Activated CD4-positive, alpha-beta memory T cell treated with anti-CD3 and anti-CD28 coated beads, Interleukin-2, amount 10 ng/mL, durations not matched to agents 7 days and 5 days (primary cell): ENCODE measurements around the gene TMEM182. TPM values are rescaled to one million over a fixed set of nuclear protein-coding genes. Genes with fewer than 3 reads are reported as not detected.
A peak's percentile ranks its signal among the peaks of the same experiment; 100 is the strongest.

Source experiments
- CTCF ChIA-PET: fragments of 350-600 bp; sonication (Branson Sonifier 250); formaldehyde crosslinking; loops from one replicate; lab custom pipeline; 2021; ENCODE audit warnings: antibody characterized with exemption, inconsistent platforms; lab: Charles Lee
- POLR2A ChIA-PET: fragments of 350-600 bp; sonication (Branson Sonifier 250); formaldehyde crosslinking; loops from one replicate; lab custom pipeline; 2021; ENCODE audit warnings: antibody characterized with exemption; lab: Charles Lee
- DNase-seq: peaks from one replicate; pipeline ENCODE4 v3.0.0-alpha.2; 2020
- H3K27ac Mint-ChIP-seq: one replicate; pipeline ENCODE4 v1.8.0; 2021; ENCODE audit warnings: mild to moderate bottlenecking, mixed read lengths
- H3K27me3 Mint-ChIP-seq: one replicate; pipeline ENCODE4 v1.8.0; 2021; ENCODE audit warnings: mixed read lengths
- H3K36me3 Mint-ChIP-seq: one replicate; pipeline ENCODE4 v1.8.0; 2021; ENCODE audit warnings: low read depth, mixed read lengths
- H3K4me1 Mint-ChIP-seq: one replicate; pipeline ENCODE4 v1.8.0; 2021; ENCODE audit warnings: mixed read lengths
- H3K4me3 Mint-ChIP-seq: one replicate; pipeline ENCODE4 v1.8.0; 2021; ENCODE audit warnings: mild to moderate bottlenecking, mixed read lengths
- H3K9me3 Mint-ChIP-seq: one replicate; pipeline ENCODE4 v1.8.0; 2021; ENCODE audit warnings: mixed read lengths
- total RNA-seq, 2 experiments: library from RNA; stranded (reverse); gene quantifications; one replicate each; pipeline ENCODE4 v1.2.3, GENCODE V29; 2021

Gene TMEM182
- total RNA-seq, 2 experiments from 2014 or later = 2.2 to 3.2 TPM

DNA sequence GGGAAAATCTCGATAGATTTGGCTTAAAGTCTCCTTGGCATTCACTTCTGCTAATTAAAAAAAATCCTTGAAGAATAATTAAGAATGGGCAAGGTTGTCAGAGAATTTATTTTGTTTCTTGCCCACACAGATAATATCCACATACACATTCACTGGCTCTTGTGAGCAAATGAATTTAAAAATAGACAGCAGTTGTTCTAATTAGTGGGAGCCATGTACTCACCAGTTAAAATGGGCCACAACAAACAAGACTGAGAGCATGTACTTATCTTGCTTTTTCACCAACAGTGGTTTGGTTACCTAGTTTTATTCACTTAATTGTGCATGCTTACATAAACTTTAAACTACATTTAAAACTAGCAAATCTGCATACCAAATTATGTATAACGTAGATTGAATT lies 53.5 kb downstream of the TMEM182 start:
- POLR2A ChIA-PET = no interaction called here

DNA sequence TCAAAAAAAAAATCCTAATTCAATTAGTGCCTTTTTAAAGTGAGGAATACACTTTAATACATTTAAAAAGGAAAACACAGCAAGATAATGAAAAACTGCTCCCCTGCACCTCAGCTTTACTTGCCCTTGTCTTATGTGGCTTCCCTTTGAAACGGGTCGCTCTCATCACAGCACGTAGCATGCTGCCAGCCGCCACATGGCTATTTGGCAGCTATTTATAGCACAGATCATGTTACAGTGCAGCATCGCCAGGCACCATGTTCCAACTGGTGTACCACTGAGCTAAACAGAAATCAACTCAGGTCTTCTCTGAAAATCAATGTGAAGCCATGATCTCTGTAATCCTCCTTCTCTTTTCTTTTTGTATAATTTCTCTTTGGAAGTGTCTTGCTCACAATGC lies 65.1 kb downstream of the TMEM182 start:
- ChIA-PET CTCF (no interaction called here), POLR2A (no interaction called here)
- H3K27me3 Mint-ChIP-seq = peaks cover 2% of the 10 kb centered on the region
- no peaks in the 10 kb centered on the region for H3K36me3 Mint-ChIP-seq
- H3K4me1 Mint-ChIP-seq = no peaks in the 10 kb centered on the region
- no peak overlapping the region for H3K27ac Mint-ChIP-seq
- no peak for DNase-seq
- H3K4me3 Mint-ChIP-seq = no peak overlapping the region
- H3K9me3 Mint-ChIP-seq = no peaks in the 10 kb centered on the region

More for the DNA sequence above, 53.5 kb downstream of the TMEM182 start:
- no peaks in the 10 kb centered on the region for H3K9me3 Mint-ChIP-seq
- H3K4me1 Mint-ChIP-seq = no peaks in the 10 kb centered on the region
- DNase-seq = no peak
- H3K27ac Mint-ChIP-seq = no peak overlapping the region
- CTCF ChIA-PET = interaction anchor here (0.7 kb wide), 1 partner anchor 9 kb away, joined by 3 read pairs; no protein-coding TSS in a partner anchor
- no peaks in the 10 kb centered on the region for H3K36me3 Mint-ChIP-seq
- H3K27me3 Mint-ChIP-seq = no peaks in the 10 kb centered on the region
- no peak overlapping the region for H3K4me3 Mint-ChIP-seq

DNA sequence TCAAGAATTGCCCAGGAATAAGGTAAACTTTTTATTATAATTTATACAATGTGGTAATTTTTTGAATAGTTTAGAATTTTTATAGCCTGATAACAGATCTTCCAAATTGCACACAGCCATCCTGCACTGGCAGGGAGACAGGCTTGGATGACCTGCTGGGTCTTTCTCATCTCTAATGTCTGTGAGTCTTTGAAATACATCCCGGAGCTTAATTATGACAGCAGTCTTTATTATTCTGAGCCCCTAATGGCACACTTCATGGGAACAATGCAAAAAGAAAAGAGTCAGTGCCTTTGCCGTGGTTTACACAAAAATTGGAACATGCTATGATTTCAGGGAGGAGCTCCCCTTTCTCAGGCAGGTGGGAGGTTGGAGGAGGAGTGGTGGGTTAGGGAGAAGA lies 71.0 kb downstream of the TMEM182 start:
- Mint-ChIP-seq H3K36me3 (no peaks in the 10 kb centered on the region), H3K4me3 (no peak overlapping the region), H3K27ac (no peak overlapping the region), H3K9me3 (no peaks in the 10 kb centered on the region), H3K27me3 (no peaks in the 10 kb centered on the region), H3K4me1 (no peaks in the 10 kb centered on the region)
- POLR2A ChIA-PET = no interaction called here
- CTCF ChIA-PET = no interaction called here
- DNase-seq = no peak

DNA sequence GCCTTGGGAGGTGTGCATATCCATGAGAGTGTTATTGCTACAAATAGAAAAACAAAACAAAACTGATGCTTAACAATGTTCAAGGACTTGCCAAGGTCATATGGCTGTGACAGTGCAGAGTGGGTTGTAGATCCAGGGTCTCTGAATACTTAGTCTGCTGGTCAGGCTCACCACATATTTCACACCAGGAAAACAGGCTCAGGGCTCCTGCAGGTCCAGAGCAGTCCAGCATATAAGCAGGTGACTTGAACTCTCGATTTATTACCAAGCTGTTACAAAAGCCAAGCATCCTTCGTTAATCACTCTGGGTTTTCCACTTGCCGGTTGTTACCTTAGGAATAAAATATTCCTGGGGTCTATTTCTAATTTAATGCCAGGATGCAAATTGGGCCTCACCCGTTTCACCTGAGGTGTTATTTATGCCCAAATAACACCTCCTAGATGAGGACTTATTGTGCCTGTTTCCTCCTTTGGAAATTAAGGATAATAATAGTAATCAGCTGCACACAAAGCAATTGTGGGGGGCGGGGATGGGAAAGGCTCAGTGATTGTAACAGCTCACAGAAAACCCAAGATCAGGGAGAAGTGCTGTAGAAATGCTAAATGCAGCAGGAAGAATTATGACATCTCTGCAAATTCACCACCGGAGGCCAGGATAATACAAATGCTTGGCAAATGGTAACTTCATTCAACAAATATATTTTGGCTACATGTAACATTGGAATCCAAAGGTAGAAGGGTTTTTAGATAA lies 72.9 kb downstream of the TMEM182 start:
- Mint-ChIP-seq H3K4me1 (no peaks in the 10 kb centered on the region), H3K4me3 (no peak overlapping the region), H3K27me3 (no peaks in the 10 kb centered on the region), H3K36me3 (no peaks in the 10 kb centered on the region), H3K9me3 (no peaks in the 10 kb centered on the region), H3K27ac (no peak overlapping the region)
- ChIA-PET POLR2A (no interaction called here), CTCF (no interaction called here)
- no peak for DNase-seq

DNA sequence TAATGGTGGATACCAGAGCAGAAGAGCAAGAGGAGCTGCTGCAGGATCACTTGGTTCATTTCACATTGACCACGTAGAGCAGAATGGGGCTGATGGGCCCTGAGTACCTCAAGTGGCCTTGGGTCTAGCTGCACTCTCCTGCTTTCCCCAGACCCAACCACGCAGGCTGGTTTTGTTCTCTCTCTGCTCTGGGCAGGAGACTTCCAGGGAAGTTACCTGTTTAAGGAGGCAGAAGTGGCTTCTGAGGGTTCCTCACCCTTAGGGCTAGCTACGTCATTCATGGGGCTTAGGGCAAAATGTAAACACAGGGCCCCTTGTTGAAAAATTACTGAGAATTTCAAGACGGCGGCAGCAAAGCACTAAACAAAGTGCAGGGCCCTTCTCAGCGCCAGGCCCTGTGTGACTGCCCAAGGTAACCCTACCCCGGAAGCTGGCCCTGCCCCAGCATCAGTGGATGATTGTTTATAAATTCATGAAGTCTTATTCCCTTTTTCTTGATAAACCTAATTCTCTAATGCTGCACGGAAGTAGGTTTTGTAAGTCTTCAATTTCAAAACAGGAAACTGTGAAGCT lies 75.9 kb downstream of the TMEM182 start:
- Mint-ChIP-seq H3K27ac (no peak overlapping the region), H3K36me3 (no peaks in the 10 kb centered on the region), H3K4me3 (no peak overlapping the region), H3K9me3 (no peaks in the 10 kb centered on the region), H3K27me3 (no peaks in the 10 kb centered on the region), H3K4me1 (no peaks in the 10 kb centered on the region)
- ChIA-PET CTCF (interaction anchor here (1.0 kb wide), 1 partner anchor 84 kb away, joined by 3 read pairs; no protein-coding TSS in a partner anchor), POLR2A (no interaction called here)
- no peak for DNase-seq

DNA sequence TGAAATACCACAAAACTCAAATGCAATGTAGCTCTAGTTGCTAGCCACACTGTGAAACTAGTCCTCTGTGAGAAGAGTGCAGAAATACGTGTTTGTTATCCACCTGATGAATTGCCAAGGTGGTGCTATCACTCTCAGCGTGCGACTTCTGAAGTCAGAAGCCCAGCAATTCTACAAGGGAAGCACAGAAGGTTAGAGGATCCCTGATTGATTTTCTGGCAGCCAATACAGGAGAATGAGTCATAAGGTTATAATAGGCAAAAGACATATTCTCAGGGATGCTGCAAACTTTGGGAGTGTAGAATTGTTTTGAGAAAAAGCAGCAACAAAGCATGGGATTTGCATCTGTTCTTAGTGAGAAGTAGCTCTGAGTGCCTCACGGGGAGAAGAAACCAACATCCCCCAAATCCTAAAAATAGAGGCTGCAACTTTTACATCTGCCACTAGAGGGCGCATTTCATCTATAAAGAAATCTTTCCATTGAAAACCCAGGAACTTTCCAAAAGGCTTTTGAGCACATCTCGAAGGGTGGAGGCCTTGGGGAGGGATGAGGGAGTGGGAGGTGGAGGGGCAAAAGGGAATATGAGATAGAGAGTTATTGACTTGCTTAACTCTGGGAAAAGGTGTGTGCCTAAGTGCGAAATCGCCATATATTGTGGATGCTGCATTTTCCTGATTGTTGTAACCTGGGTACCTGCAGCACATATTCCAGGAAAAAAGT lies 78.0 kb downstream of the TMEM182 start:
- CTCF ChIA-PET = interaction anchor here (0.7 to 1.3 kb wide), 4 partner anchors 9 to 127 kb away, joined by 3 to 4 read pairs (median 4); no protein-coding TSS in a partner anchor
- no peak overlapping the region for H3K27ac Mint-ChIP-seq
- H3K4me1 Mint-ChIP-seq = no peaks in the 10 kb centered on the region
- H3K27me3 Mint-ChIP-seq = no peaks in the 10 kb centered on the region
- no peaks in the 10 kb centered on the region for H3K36me3 Mint-ChIP-seq
- POLR2A ChIA-PET = no interaction called here
- no peak for DNase-seq
- H3K9me3 Mint-ChIP-seq = no peaks in the 10 kb centered on the region
- H3K4me3 Mint-ChIP-seq = no peak overlapping the region

DNA sequence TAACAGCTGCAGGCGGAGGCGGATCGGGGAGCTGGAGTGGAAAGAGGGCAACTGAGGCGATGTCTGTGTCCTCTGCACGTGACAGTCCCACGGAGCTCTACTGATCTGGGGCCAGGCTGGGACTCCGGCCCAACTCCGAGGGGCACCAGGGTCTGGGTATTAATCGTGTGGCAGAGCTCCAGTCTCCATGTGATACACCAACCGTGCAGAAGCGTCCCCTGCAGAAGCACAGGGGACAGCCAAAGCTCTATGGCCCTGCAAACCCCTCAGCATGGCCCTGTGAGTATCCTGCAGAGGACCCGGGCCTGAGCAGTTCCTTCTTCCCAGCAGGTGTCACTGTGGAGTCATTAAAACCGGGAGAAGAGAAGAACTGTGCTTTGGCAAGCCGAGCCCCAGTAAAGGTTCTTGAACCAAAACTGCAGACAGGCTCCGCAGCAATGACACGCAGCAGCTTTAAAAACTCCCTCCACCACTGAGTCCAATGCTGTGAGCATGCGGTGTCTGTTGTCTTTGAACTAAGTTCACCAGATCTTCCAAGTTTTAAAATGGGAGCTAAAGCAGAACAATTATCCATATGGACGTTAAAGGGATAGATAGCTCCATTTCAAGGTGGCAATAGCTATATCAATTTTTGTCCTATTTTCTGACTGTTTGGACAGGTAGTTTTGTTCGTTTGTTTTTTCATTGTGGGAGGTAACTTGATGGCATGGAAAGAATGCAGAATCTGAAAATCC lies 79.4 kb downstream of the TMEM182 start:
- ChIA-PET CTCF (interaction anchor here (0.8 to 1.3 kb wide), 3 partner anchors 9 to 88 kb away, joined by 3 to 5 read pairs (median 4); no protein-coding TSS in a partner anchor), POLR2A (no interaction called here)
- DNase-seq = peak; percentile 25
- H3K9me3 Mint-ChIP-seq = no peaks in the 10 kb centered on the region
- H3K27me3 Mint-ChIP-seq = no peaks in the 10 kb centered on the region
- no peaks in the 10 kb centered on the region for H3K4me1 Mint-ChIP-seq
- no peak overlapping the region for H3K4me3 Mint-ChIP-seq
- no peak overlapping the region for H3K27ac Mint-ChIP-seq
- no peaks in the 10 kb centered on the region for H3K36me3 Mint-ChIP-seq

DNA sequence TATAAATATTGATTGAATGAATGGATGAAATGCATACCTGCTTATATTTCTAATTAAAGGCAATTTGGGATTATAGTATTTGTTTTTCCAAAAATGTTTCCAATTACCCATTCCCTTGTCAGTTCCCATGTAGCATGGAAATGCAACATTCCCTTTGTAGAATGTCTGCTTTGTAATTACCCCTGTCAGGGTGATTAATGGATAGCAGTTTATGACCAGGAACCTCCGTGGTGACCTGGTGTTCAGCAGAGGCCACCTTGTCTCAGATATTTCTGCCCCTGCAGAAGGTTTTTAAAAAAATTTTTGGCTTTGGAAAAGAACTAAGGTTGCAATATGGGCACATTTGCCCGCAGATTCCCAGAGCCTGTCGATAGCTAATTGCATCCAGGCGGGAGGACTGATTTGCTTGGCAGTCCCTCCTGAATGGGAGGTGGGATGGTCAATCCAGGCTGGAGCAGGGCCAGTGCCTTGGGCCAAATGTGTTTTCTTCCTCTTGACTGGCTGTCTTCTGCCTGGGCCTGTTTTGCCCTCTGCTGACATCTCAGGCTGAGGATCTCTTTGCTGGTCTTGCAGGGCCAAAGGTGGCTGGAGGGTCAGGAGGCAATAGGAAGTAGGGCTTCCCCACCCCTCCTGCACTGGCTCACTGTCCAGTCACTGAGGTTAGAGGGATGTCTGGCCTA lies 82.1 kb downstream of the TMEM182 start:
- Mint-ChIP-seq H3K4me1 (no peaks in the 10 kb centered on the region), H3K9me3 (no peaks in the 10 kb centered on the region), H3K27ac (no peak overlapping the region), H3K27me3 (peaks cover 2% of the 10 kb centered on the region), H3K36me3 (no peaks in the 10 kb centered on the region), H3K4me3 (no peak overlapping the region)
- ChIA-PET CTCF (no interaction called here), POLR2A (no interaction called here)
- no peak for DNase-seq

DNA sequence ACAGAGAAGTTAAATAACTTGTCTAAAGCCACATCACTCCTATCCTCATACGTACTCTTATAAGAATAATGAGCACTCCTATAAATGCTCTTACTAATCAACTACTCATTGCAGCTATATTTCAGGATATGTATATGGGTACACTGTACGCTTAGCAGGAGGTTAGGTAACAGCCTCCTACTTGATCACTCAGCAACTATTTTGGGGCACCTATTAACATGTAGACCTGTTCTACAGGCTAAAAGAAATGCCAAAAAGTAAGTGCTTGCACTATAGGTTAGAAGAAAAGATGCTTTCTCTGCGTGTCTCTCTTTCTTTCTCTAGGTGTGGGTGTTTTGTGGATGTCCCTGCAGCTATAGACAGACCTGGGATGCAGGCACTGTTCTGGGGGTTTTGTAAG lies 83.1 kb downstream of the TMEM182 start:
- DNase-seq = no peak
- ChIA-PET POLR2A (no interaction called here), CTCF (no interaction called here)
- Mint-ChIP-seq H3K27me3 (peaks cover 4% of the 10 kb centered on the region), H3K27ac (no peak overlapping the region), H3K4me3 (no peak overlapping the region), H3K36me3 (no peaks in the 10 kb centered on the region), H3K4me1 (no peaks in the 10 kb centered on the region), H3K9me3 (no peaks in the 10 kb centered on the region)

DNA sequence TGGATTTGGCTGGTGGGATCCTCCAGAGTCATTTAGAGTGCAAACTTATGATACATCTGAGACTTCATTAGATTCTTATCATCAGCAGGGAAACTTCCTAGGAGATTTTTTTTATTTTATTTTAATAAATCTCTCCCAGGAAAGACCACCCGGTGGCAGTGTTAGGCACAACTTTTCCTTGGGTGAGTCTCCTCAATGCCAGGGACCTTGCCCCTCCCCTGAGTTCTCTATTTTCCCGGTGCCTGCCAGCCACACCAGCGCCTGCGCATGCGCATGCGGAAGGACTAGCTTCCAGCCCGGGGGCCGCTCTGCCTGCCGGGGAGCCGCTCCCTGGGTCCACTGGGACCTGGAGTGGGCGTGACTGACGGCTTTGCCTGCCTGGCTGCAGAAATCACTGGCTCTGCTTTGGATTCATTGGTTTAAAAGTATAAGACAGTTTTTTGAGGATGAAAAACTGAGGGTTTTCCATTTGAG lies 86.6 kb downstream of the TMEM182 start:
- DNase-seq = no peak
- CTCF ChIA-PET = no interaction called here

DNA sequence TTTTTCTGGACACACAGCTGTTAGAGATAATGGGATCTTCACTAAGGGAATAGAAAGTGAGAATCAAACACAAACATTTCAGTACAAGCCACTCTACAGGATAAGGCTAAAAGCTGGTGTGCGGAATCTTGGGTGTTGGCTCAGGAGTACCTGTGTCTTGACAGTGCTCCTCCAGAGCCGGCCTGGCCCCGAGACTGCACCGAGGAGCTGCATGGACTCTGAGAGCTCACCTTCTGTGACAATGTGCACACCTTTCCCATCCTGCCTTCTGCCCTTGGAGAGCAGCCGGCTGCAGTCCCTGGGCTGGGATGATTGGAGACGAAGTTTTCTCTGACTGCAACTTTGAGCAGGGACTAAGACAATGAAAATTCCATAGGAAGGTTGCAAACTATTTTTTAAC lies 89.1 kb downstream of the TMEM182 start:
- Mint-ChIP-seq H3K9me3 (no peaks in the 10 kb centered on the region), H3K4me1 (no peaks in the 10 kb centered on the region), H3K27me3 (peaks cover 6% of the 10 kb centered on the region), H3K4me3 (no peak overlapping the region), H3K27ac (no peak overlapping the region), H3K36me3 (no peaks in the 10 kb centered on the region)
- ChIA-PET POLR2A (no interaction called here), CTCF (interaction anchor here (1.1 to 1.3 kb wide), 2 partner anchors 10 to 11 kb away, joined by 4 read pairs; no protein-coding TSS in a partner anchor)
- DNase-seq = no peak

More for the DNA sequence above, 86.6 kb downstream of the TMEM182 start:
- POLR2A ChIA-PET = no interaction called here
- H3K36me3 Mint-ChIP-seq = no peaks in the 10 kb centered on the region
- no peak overlapping the region for H3K27ac Mint-ChIP-seq
- H3K27me3 Mint-ChIP-seq = peaks cover 6% of the 10 kb centered on the region
- H3K9me3 Mint-ChIP-seq = no peaks in the 10 kb centered on the region
- no peak overlapping the region for H3K4me3 Mint-ChIP-seq
- H3K4me1 Mint-ChIP-seq = no peaks in the 10 kb centered on the region

DNA sequence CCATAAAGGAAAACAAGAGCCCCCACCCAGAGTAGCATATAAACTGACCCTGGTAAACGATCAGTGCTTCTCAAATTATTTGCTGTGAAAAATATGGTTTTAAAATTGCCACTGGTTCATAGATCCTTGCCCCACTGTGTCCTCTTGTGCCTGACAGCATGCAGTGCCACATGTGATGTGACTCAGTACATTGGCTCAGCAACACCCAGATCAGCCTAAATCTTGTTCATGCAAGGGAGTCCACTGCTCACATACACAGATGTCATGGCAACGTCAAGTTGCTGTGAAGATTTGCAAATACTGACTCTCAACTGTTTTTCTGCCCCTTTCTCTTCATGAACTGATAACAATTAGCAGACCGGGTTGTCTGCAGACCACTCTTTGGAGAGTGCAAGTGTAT lies 91.0 kb downstream of the TMEM182 start:
- no peak overlapping the region for H3K27ac Mint-ChIP-seq
- no peaks in the 10 kb centered on the region for H3K36me3 Mint-ChIP-seq
- peaks cover 6% of the 10 kb centered on the region for H3K27me3 Mint-ChIP-seq
- CTCF ChIA-PET = no interaction called here
- no peaks in the 10 kb centered on the region for H3K4me1 Mint-ChIP-seq
- H3K4me3 Mint-ChIP-seq = no peak overlapping the region
- no peaks in the 10 kb centered on the region for H3K9me3 Mint-ChIP-seq
- POLR2A ChIA-PET = no interaction called here
- no peak for DNase-seq
